ENCODE results near the gene BBOX1. TPM values are rescaled to one million over a fixed set of nuclear protein-coding genes. Genes with fewer than 3 reads are reported as not detected.

The BBOX1 gene
- total and polyA plus RNA-seq, 2 of the 8 experiments (the other 6 are each of a cell fraction or from before 2014, with no cell fraction given), result not detected

- Histone ChIP-seq H3K4me2 (ENCODE audit: insufficient read depth in 1 of 2, low read depth in 2 of 2, low read length in 2 of 2) (no peak overlapping the region), H2BK20ac (ENCODE audit: low read length) (no peak overlapping the region), H4K8ac (ENCODE audit: extremely low read depth, insufficient read depth, low read length) (no peak overlapping the region), H3K79me1 (ENCODE audit: low read depth, low read length) (no peaks in the 10 kb centered on the region), H3K9me3 (ENCODE audit: insufficient read depth in 2 of 2, low read depth in 1 of 2, low read length in 1 of 2) (peaks cover 3 to 9% of the 10 kb centered on the region in 2 experiments; a peak in 1 of 4 replicates), H3K27me3 (replicated peaks in 1 of 4; ENCODE audit: control insufficient read depth in 3 of 4, extremely low read depth in 1 of 4, insufficient read depth in 3 of 4, low read length in 3 of 4) (no peaks in the 10 kb centered on the region), H3K4me1 (replicated peaks in 1 of 4; ENCODE audit: control insufficient read depth in 3 of 4, insufficient read depth in 4 of 4, low read length in 3 of 4) (no peaks in the 10 kb centered on the region), H3K9ac (replicated peaks in 1 of 4; ENCODE audit: extremely low read depth in 1 of 4, low read depth in 3 of 4, low read length in 3 of 4) (no peak overlapping the region), H3K14ac (ENCODE audit: insufficient read length) (no peak overlapping the region), H2BK5ac (ENCODE audit: low read depth, low read length) (no peak overlapping the region), H3K56ac (replicated peaks; ENCODE audit: insufficient read length, low read depth, low read length) (no peak overlapping the region), H4K91ac (replicated peaks; ENCODE audit: insufficient read length, low read length) (no peak overlapping the region), H3K36me3 (ENCODE audit: control insufficient read depth in 2 of 4, insufficient read depth in 4 of 4, low read length in 3 of 4) (no peaks in the 10 kb centered on the region), H2BK120ac (replicated peaks; ENCODE audit: low read depth, low read length) (no peak overlapping the region), H4K20me1 (replicated peaks in 1 of 2; ENCODE audit: control insufficient read depth in 1 of 2, insufficient read depth in 2 of 2, low read length in 2 of 2) (no peaks in the 10 kb centered on the region), H2BK12ac (ENCODE audit: low read depth, low read length) (no peak overlapping the region), H3K27ac (ENCODE audit: low read depth, low read length) (no peak overlapping the region), H3K4me3 (ENCODE audit: extremely low read depth in 1 of 4, insufficient read depth in 2 of 4, low read depth in 3 of 4, low read length in 4 of 4) (no peak overlapping the region), H2BK15ac (ENCODE audit: low read length) (no peak overlapping the region), H3K4ac (replicated peaks; ENCODE audit: insufficient read length, low read depth, low read length) (no peak overlapping the region), H3K23ac (ENCODE audit: insufficient read length) (no peak overlapping the region), H3K18ac (ENCODE audit: extremely low read depth, low read length) (no peak overlapping the region), H3K23me2 (ENCODE audit: low read depth, low read length) (no peaks in the 10 kb centered on the region), H2AFZ (ENCODE audit: low read length) (no peak overlapping the region), H2AK5ac (ENCODE audit: low read depth, low read length) (no peak overlapping the region), H3K79me2 (ENCODE audit: control insufficient read depth in 1 of 2, insufficient read depth in 2 of 2, low read length in 2 of 2) (no peaks in the 10 kb centered on the region), H4K5ac (ENCODE audit: insufficient read length, low read depth, low read length) (no peak overlapping the region)
- ChIA-PET POLR2A (ENCODE audit: partially characterized antibody) (no interaction called here), CTCF (ENCODE audit: partially characterized antibody) (no interaction called here)
- no peak for DNase-seq (ENCODE audit: low read depth in 1 of 2, low spot score in 2 of 2)
- FAIRE-seq, result no peak
- TF ChIP-seq CBX8 (IDR thresholded peaks at IDR 0.05; ENCODE audit: borderline replicate concordance, low read depth, low read length) (no peak), SIRT6 (IDR thresholded peaks at IDR 0.05; ENCODE audit: low read length) (no peak), RXRA (IDR thresholded peaks at IDR 0.05; ENCODE audit: insufficient read depth, low read depth, low read length) (no peak), SP4 (IDR thresholded peaks at IDR 0.05; ENCODE audit: low read length) (no peak)
Observed at GRCh38 chr11:27138716-27139115, 98.1 kb downstream of the BBOX1 start.

All from H1 (cell line).